GM19397 (cell line): ENCODE measurements around the gene JAZF1.
"Not testable (repeated sequence)": the region's sequence is repeated elsewhere in the genome, so short reads cannot be mapped to it uniquely, and the experiment has no call there.

Experiments used
- ATAC-seq: cut with Tn5 transposase; IDR thresholded peaks from one replicate; pipeline ENCODE4 v1.9.1; 2021; ENCODE audit warnings: mild to moderate bottlenecking, moderate library complexity; ENCODE audit not compliant: unreplicated experiment

Gene JAZF1

GRCh38 chr7:27948861-27949260, 231.7 kb downstream of the JAZF1 start:
- ATAC-seq = no peak

DNA sequence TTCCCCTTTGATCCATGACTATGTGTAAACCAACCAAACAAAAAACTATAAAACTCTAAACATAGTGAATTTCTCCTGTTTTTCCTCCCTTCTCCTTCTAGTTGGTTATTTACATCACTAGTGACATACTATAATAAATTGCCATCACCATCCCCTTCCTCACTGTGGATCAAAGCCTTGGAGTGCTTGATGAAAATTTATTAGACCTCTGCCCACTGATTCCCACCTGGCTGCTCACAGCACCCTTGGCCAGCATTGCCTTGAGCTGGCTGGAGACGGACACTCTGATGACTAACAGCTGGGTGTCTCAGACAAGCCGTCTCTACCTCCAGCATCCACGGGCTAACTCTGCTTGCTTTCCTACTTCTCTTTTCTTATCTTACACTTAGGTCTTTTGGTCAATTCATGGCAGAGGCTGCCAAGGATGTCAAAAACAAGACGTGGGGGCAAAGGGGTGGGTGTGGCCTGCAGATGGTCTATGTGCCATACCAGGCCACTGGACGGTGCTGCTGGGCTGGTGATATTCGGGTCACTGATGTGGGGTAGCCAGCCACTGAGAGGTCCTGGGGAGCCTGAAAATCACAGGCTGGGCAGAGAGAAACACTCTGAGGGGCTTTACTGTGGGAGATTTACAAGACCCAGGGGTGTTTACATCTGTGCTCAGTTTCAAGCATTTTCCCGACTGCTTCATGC, 232.9 kb downstream of the JAZF1 start:
- ATAC-seq = no peak

DNA sequence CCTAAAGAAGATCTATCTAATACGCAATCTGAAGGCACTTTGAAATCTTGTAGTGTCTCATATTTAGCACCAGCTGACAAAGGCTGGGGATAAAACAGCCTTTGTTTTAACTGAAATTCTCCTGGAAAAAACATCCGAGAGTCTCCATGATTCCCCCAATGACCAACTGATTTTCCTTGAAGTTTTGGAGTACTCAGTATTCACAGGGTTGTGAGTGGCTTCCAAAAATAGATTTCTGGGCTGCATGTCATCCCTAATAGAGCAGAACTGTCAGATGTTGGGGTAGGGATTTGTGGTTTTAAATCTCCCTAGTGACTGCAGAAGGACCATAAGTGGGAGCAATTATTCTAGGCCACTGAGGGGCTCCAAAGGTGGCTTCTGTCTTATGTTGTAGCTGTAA, 234.2 kb downstream of the JAZF1 start:
- ATAC-seq = no peak

- no peak for ATAC-seq
These were observed 235.4 kb downstream of the JAZF1 start for GRCh38 chr7:27945058-27945795.

GRCh38 chr7:27944643-27945042, 236.0 kb downstream of the JAZF1 start:
- no peak for ATAC-seq

DNA sequence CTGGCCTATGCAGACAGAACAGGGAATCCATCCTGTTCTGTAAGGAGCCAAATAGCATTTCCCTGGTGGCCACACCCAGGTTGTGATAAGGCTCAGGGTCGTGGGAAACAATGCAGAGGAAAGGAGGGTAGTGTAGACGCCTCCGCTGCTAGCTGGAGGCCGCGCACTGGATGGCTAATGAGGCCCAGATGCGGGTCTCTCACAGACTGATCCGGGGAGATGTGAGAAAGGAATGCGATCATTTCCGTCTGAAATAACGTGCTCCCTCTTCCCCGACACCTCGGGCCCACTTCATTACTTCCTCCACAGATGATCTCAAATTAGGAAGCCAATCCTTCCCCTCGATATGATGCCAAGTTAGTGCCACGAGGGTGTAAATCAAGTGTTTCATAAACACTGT, 237.4 kb downstream of the JAZF1 start:
- no peak for ATAC-seq

GRCh38 chr7:27942711-27943110, 237.9 kb downstream of the JAZF1 start:
- ATAC-seq = no peak

- no peak for ATAC-seq
These were observed 239.1 kb downstream of the JAZF1 start for GRCh38 chr7:27941522-27941921.

- no peak for ATAC-seq
These were observed 240.3 kb downstream of the JAZF1 start for GRCh38 chr7:27940341-27940740.

GRCh38 chr7:27939893-27940292, 240.7 kb downstream of the JAZF1 start:
- no peak for ATAC-seq

- no peak for ATAC-seq
These were observed 243.9 kb downstream of the JAZF1 start for GRCh38 chr7:27936768-27937102.

GRCh38 chr7:27936047-27936767, 244.4 kb downstream of the JAZF1 start:
- ATAC-seq = no peak

DNA sequence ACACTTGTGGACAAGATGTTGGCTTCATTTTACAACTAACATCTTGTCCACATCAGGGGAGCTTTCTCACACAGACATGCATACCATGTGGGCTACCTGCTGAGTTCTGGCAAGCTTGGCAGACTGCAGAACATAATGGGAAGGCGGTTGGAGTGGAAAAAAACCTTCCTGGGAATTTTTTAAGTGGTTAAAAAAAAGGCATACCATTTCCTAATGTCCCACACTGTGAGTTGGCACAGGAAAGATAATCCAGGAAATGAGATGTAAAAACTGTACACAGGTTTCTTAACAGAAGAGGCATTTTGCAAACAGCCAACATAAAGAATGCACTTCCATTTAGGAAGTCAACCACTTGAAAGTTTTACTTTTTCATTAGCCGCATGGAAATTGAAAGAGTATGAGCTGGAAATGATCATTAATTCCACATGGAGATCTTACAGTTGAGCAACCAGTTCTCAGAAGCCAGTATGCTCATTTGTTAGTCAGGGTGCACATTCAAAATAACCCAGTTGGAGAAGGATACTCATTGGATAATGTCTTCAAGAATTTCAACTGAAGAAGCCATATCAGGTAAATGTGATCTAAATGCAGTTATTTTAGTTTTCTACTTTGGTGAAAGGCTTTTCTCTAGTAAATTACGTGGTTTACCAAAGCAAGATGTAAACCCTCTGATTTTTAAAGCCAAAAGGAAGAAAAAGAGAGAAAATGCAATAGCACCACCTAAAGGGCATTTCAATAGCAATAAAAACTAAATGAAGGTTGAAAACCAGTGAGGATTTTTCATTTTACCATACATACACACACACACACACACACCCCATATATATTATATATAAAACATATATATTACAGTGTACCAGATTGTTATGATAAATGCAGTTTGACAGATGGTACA, 246.7 kb downstream of the JAZF1 start:
- no peak for ATAC-seq

DNA sequence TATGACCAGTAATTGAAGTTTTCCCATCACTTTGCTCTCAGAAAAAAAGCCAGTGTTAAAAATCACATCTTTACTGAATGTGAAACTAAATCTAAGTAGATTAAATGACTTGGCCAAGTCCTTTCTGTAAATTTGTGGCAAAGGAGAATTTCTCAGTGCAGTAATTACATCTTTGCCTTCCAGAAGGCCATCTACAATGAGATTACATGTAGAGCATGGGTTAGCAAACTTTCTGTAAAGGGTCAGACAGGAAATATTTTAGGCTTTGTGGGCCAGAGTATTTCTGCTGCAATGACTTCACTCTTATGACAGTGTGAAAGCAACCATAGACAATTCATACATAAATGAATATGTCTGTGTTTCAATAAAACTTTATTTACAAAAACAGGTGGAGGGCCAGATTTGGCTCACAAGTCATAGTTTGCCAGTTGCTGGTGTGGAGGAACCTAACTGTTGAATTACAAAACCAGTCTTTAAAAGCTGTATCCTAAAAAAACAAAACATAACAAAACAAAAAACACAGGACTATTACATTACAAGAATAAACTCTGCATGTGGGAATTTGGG, 249.6 kb downstream of the JAZF1 start:
- no peak for ATAC-seq

- no peak for ATAC-seq
These were observed 251.5 kb downstream of the JAZF1 start for GRCh38 chr7:27929127-27929526.

DNA sequence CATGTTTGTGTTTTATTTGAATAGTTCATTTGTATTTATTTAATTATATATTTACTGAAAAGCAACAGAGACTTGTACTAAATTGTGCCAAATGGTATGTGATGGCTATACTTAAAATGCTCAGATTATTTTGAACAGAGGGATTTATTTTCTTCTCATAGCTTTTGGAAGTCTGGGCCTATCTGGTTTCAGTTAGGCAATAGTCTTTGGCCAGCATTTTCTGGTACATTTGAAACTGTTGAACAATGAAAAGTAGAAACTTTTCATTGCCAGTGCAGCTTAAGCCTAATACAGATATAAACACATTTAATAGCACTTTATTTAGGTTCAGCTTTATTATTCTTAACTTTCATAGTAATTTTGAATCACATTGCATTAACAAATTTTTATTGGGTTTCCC, 252.6 kb downstream of the JAZF1 start:
- ATAC-seq = no peak

DNA sequence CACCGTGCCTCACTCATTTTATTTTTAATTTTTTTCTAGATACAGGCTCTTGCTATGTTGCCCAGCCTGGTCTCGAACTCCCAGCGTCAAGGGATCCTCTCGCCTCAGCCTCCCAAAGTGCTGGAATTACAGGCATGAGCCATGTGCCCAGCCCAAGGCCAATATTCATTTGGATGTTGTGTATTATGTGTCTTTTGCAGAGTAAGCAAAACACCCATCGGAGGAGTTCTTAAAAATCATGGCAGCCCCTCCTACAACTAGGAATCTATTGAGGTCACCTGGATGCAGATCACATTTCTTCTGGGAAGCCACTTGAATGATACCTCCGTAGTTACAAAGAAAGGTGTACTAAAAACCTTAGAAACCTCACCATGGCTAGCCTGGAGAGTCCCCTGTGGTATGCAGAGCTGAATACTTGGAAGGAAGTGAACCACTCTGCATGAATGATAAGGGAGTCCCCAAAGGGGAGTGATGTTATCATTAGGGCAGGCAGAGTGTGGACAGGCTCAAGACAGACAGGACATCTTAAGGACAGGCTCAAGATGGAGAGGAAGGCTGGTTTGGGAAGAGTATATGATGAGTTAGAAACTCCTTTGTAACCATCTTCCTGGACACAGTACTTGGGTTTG, 254.9 kb downstream of the JAZF1 start:
- ATAC-seq = no peak

- ATAC-seq = no peak
These were observed 257.0 kb downstream of the JAZF1 start for GRCh38 chr7:27923642-27923980.

GRCh38 chr7:27922907-27923641, 257.5 kb downstream of the JAZF1 start:
- ATAC-seq = no peak

DNA sequence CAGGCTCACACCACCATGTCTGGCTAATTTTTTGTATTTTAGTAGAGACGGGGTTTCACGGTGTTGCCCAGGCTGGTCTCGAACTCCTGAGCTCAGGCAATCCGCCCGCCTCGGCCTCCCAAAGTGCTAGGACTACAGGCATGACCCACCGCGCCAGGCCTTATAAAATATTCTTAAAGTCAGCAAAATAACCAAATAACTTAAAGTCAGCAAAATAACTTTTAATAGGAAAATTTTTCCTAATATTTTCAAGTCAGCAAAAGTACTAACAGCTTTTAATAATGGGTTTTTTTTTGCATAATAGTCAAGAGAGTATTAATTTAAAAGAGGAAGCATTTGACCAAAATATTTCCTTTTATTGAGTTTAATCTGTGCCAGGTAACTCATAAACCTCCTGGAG, 258.2 kb downstream of the JAZF1 start:
- ATAC-seq = not testable (repeated sequence)
